HEK293 (cell line): ENCODE measurements around the gene HMGN4.
A peak's percentile ranks its signal among the peaks of the same experiment; 100 is the strongest.

Source experiments
- CTCF ChIP-seq: fragments of 450-650 bp; formaldehyde crosslinking; IDR thresholded peaks from 2 replicates; pipeline ENCODE4 v1.5.1; 2016; ENCODE audit warnings: missing biosample characterization, missing genetic modification characterization
- GLI2 ChIP-seq: fragments of 450-650 bp; formaldehyde crosslinking; IDR thresholded peaks from 2 replicates; pipeline ENCODE4; 2017; ENCODE audit warnings: missing biosample characterization, missing genetic modification characterization, low read depth, borderline replicate concordance
- GLI4 ChIP-seq: fragments of 450-650 bp; formaldehyde crosslinking; IDR thresholded peaks from 2 replicates; pipeline ENCODE4 v1.5.1; 2016; ENCODE audit warnings: missing biosample characterization, missing genetic modification characterization
- HIC1 ChIP-seq: fragments of 450-650 bp; formaldehyde crosslinking; IDR thresholded peaks from 2 replicates; pipeline ENCODE4 v1.5.1; 2016; ENCODE audit warnings: missing biosample characterization, missing genetic modification characterization
- HOXD13 ChIP-seq: sonication (generic); formaldehyde crosslinking; IDR thresholded peaks from 2 replicates; pipeline ENCODE4 v1.8.0; 2022; ENCODE audit warnings: missing genetic modification reagents, borderline replicate concordance
- KLF10 ChIP-seq: fragments of 450-650 bp; IDR thresholded peaks from 2 replicates; pipeline ENCODE4 v1.5.1; 2018; ENCODE audit warnings: missing biosample characterization, mild to moderate bottlenecking, missing genetic modification characterization
- MZF1 ChIP-seq: fragments of 450-650 bp; formaldehyde crosslinking; IDR thresholded peaks from 2 replicates; pipeline ENCODE4 v1.5.1; 2017; ENCODE audit warnings: missing biosample characterization, missing genetic modification characterization, borderline replicate concordance
- OSR2 ChIP-seq: fragments of 450-650 bp; formaldehyde crosslinking; IDR thresholded peaks from 2 replicates; pipeline ENCODE4 v1.5.1; 2016; ENCODE audit warnings: missing biosample characterization, missing genetic modification characterization
- PATZ1 ChIP-seq: fragments of 450-650 bp; formaldehyde crosslinking; IDR thresholded peaks from 2 replicates; pipeline ENCODE4 v1.5.1; 2016; ENCODE audit warnings: missing biosample characterization, missing genetic modification characterization
- PRDM1 ChIP-seq: fragments of 450-650 bp; formaldehyde crosslinking; IDR thresholded peaks from 2 replicates; pipeline ENCODE4; 2016; ENCODE audit warnings: missing biosample characterization, missing genetic modification characterization
- PRDM10 ChIP-seq: fragments of 450-650 bp; formaldehyde crosslinking; IDR thresholded peaks from 2 replicates; pipeline ENCODE4 v1.5.1; 2016; ENCODE audit warnings: missing biosample characterization, missing genetic modification characterization
- PRDM6 ChIP-seq: fragments of 450-650 bp; formaldehyde crosslinking; IDR thresholded peaks from 2 replicates; pipeline ENCODE4 v1.5.1; 2017; ENCODE audit warnings: missing biosample characterization, missing genetic modification characterization
- SP7 ChIP-seq: fragments of 450-650 bp; formaldehyde crosslinking; IDR thresholded peaks from 2 replicates; pipeline ENCODE4 v1.5.1; 2016; ENCODE audit warnings: missing biosample characterization, missing genetic modification characterization
- ZBTB17 ChIP-seq: fragments of 450-650 bp; formaldehyde crosslinking; IDR thresholded peaks from 2 replicates; pipeline ENCODE4 v1.5.1; 2016; ENCODE audit warnings: missing biosample characterization, missing genetic modification characterization
- ZBTB20 ChIP-seq: fragments of 450-650 bp; formaldehyde crosslinking; IDR thresholded peaks from 2 replicates; pipeline ENCODE4 v1.5.1; 2016; ENCODE audit warnings: missing biosample characterization, missing genetic modification characterization
- ZFP37 ChIP-seq: fragments of 450-650 bp; formaldehyde crosslinking; IDR thresholded peaks from 2 replicates; pipeline ENCODE4 v1.5.1; 2016; ENCODE audit warnings: missing biosample characterization, missing genetic modification characterization
- ZNF121 ChIP-seq: fragments of 450-650 bp; formaldehyde crosslinking; IDR thresholded peaks from 2 replicates; pipeline ENCODE4 v1.5.1; 2016; ENCODE audit warnings: missing biosample characterization, missing genetic modification characterization
- ZNF223 ChIP-seq: fragments of 450-650 bp; formaldehyde crosslinking; IDR thresholded peaks from 2 replicates; pipeline ENCODE4 v1.5.1; 2016; ENCODE audit warnings: missing biosample characterization, missing genetic modification characterization
- ZNF394 ChIP-seq: fragments of 450-650 bp; formaldehyde crosslinking; IDR thresholded peaks from 2 replicates; pipeline ENCODE4 v1.5.1; 2016; ENCODE audit warnings: missing biosample characterization, missing genetic modification characterization, mild to moderate bottlenecking, moderate library complexity, borderline replicate concordance
- ZNF423 ChIP-seq: fragments of 450-650 bp; formaldehyde crosslinking; IDR thresholded peaks from 2 replicates; pipeline ENCODE4 v1.5.1; 2016; ENCODE audit warnings: missing biosample characterization, missing genetic modification characterization
- ZNF426 ChIP-seq: fragments of 450-650 bp; formaldehyde crosslinking; IDR thresholded peaks from 2 replicates; pipeline ENCODE4 v1.5.1; 2017; ENCODE audit warnings: missing biosample characterization, missing genetic modification characterization, mild to moderate bottlenecking, inconsistent platforms, moderate library complexity
- ZNF549 ChIP-seq: fragments of 450-650 bp; IDR thresholded peaks from 2 replicates; pipeline ENCODE4 v1.5.1; 2018; ENCODE audit warnings: missing biosample characterization, missing genetic modification characterization, mild to moderate bottlenecking, inconsistent platforms, moderate library complexity
- ZNF580 ChIP-seq: fragments of 450-650 bp; formaldehyde crosslinking; IDR thresholded peaks from 2 replicates; pipeline ENCODE4 v1.5.1; 2016; ENCODE audit warnings: missing biosample characterization, missing genetic modification characterization
- ZNF629 ChIP-seq: fragments of 450-650 bp; formaldehyde crosslinking; IDR thresholded peaks from 2 replicates; pipeline ENCODE4 v1.5.1; 2017; ENCODE audit warnings: missing biosample characterization, missing genetic modification characterization
- ZNF692 ChIP-seq: fragments of 450-650 bp; formaldehyde crosslinking; IDR thresholded peaks from 2 replicates; pipeline ENCODE4 v1.5.1; 2016; ENCODE audit warnings: missing biosample characterization, missing genetic modification characterization
- ZNF768 ChIP-seq: fragments of 450-650 bp; formaldehyde crosslinking; IDR thresholded peaks from 2 replicates; pipeline ENCODE4 v1.5.1; 2018; ENCODE audit warnings: missing biosample characterization, mild to moderate bottlenecking, missing genetic modification characterization

HMGN4 gene

GRCh38 chr6:26593278-26594130, 55.3 kb downstream of the HMGN4 start (continued):
- TF ChIP-seq ZNF223 (tag by site-specific recombination) (no peak), ZBTB20 (tag by site-specific recombination) (peak; percentile 53; the same call in 1 of the 2 replicates), PRDM10 (tag by site-specific recombination) (no peak), PRDM1 (tag by site-specific recombination) (no peak), KLF10 (tag by site-specific recombination) (no peak), ZNF692 (no peak), ZNF768 (no peak), GLI2 (no peak), SP7 (no peak), ZNF549 (tag by site-specific recombination) (no peak), ZFP37 (tag by site-specific recombination) (no peak), ZBTB17 (tag by site-specific recombination) (peak; percentile 97), HOXD13 (no peak), ZNF121 (tag by site-specific recombination) (0 out of 2 replicates have a peak, but pooled peaks have one; percentile 56), PATZ1 (tag by site-specific recombination) (0 out of 2 replicates have a peak, but pooled peaks have one; percentile 8), ZNF629 (peak; percentile 49; the same call in 1 of the 2 replicates), GLI4 (tag by site-specific recombination) (no peak), MZF1 (tag by site-specific recombination) (no peak), HIC1 (no peak), ZNF426 (tag by site-specific recombination) (no peak), ZNF580 (peak; percentile 71; the same call in 1 of the 2 replicates), CTCF (tag by site-specific recombination) (no peak), ZNF394 (tag by site-specific recombination) (peak; percentile 94), OSR2 (tag by site-specific recombination) (no peak), PRDM6 (tag by site-specific recombination) (no peak), ZNF423 (tag by site-specific recombination) (no peak)
